Activated T-helper 1 cell treated with Interleukin-2 at 50 U/mL for 16 hours (primary cell): Measurements from ENCODE around the gene LPP.

ENCODE experiments used
- DNase-seq: peaks from one replicate; pipeline ENCODE4 v3.0.0-alpha.2; 2020; ENCODE audit warnings: low read depth

Gene LPP

GRCh38 chr3:188248036-188248561 lies 94.1 kb downstream of the LPP start:
- DNase-seq, result no peak

GRCh38 chr3:188253123-188253793 lies 99.3 kb downstream of the LPP start:
- DNase-seq, result no peak

- DNase-seq, result no peak
These were observed 100.0 kb downstream of the LPP start for GRCh38 chr3:188253800-188254452.

- DNase-seq, result no peak
These were observed 100.6 kb downstream of the LPP start for GRCh38 chr3:188254520-188255070.

- no peak for DNase-seq
These were observed 101.2 kb downstream of the LPP start for GRCh38 chr3:188255190-188255589.

- no peak for DNase-seq
These were observed 102.8 kb downstream of the LPP start for GRCh38 chr3:188256758-188257157.

DNA sequence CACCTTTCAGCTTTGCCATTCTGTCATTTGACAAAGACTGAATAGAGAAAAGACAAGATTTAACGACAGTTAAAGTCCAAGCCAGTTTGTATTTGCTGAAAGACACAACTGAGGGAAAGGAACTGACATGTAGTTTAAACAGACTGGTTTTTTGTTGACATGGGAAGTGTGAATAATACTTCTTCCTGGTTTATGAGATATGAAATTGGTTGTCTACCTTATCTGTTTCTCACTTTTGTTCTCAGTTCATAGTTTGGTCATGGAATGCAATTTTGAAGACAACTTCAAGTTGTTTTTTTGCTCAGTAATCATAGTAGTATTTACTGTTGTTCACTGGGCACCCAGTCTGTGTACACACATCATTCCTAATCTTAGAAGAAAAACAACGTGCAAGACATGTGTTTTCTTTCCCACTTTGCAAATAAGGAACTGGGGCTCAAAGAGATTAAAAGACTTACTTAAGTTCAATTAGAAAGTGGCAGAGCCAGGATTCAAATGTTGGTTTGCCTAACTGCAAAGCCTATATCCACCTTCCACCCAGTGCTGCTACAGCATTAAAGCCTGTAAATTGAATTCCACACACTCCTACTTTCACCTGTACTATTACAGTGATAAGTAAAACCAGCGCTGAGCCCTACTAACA lies 103.5 kb downstream of the LPP start:
- no peak for DNase-seq

GRCh38 chr3:188259191-188259590 lies 105.2 kb downstream of the LPP start:
- DNase-seq, result no peak

DNA sequence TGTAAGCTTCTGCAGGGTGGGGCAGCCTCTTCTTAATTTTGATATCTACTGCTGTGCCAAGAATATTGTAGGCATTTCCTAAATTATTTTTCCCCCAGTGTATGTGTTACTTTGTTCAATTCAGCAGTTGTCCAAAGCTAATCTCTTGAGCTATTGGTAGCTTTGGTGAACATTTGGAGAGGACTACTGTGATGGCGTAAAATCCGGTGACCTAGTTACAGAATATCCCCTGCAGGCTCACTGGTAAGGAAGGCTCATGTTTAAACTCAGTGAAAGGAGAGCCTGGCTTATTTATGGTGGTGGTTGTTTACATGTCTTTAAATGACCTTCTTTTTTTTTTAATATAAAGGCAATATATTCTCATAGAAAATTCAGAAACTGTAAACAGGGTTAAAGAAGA lies 105.6 kb downstream of the LPP start:
- DNase-seq, result no peak

DNA sequence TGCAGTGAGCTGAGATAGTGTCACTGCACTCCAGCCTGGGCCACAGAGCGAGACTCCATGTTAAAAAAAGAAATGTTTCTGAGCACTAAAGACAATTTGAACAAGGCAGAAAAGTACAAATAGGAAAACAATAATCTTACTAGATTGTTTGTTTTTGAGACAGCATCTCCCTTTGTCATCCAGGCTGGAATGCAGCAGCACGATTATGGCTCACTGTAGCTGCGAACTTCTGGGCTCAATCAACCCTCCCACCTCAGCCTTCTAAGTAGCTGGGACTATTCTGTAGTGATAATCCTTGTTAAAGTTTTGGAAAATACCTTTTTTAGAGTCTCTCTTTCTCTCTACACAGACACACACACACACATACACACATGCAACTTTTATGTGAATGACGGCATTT lies 107.1 kb downstream of the LPP start:
- DNase-seq, result no peak

GRCh38 chr3:188262488-188262887 lies 108.5 kb downstream of the LPP start:
- DNase-seq, result no peak

GRCh38 chr3:188262913-188263683 lies 109.1 kb downstream of the LPP start:
- DNase-seq, result no peak

- DNase-seq, result no peak
These were observed 110.6 kb downstream of the LPP start for GRCh38 chr3:188264226-188265207.

DNA sequence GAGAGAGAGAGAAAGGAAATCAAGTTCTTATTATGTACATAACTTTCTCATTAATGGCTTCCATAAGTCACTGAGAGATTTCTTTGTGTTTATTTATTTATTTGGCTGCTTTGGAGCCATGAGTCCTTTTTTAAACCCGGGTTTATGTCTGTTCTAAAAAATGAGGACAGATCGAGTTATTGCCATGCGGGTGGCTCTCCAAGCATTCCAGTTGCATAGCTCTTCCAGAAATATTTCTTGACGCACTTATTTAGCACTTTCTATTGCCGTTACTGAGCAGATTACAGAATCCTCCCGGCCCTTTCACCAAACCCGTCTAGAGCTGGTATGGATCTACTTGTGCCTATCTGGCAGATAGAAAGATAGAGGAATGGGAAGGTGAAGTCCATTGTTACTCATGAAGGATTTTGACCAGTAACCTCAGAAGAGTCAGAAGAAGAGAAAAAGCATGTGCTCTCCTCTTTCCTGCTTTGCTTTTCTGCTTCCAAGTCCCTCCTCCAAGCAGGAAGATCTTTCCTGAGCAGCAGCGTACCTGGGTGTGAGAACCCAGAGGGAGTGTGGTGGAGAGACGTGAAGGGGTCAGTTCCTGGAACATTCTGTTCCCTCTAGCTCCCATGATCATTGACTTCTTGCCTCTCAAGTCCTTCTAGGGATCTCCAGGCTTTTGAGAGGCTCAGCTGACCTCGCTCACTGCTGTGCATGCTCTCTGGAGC lies 112.8 kb downstream of the LPP start:
- DNase-seq, result no peak

GRCh38 chr3:188267790-188268335 lies 113.9 kb downstream of the LPP start:
- no peak for DNase-seq

GRCh38 chr3:188268336-188268735 lies 114.4 kb downstream of the LPP start:
- no peak for DNase-seq

GRCh38 chr3:188269040-188269439 lies 115.1 kb downstream of the LPP start:
- no peak for DNase-seq

DNA sequence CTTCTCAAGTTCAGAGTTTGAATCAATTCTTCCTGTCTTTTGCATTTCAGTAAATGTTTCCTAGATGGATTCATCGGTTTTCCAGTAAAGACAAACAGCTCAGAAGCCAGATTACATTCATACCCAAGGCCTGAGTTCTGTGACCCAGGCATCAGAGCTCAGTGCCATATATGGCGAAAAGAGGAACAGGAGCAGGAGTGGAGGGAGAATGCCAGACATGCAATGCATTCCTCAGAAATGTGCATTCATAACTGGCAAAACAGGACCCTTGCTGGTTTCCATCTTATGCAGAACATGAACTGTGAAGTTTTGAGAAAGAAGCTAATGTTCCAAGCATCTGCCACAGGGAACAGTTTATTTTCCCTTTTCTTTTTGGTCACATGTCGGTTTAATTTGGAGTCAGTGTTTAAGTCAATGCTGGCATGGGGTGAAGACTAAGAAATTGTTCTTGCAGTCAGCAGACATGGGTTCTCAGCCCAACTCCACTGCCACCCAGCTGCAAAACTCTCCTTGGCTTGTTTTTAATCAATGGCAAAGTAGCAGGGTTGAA lies 116.5 kb downstream of the LPP start:
- no peak for DNase-seq

DNA sequence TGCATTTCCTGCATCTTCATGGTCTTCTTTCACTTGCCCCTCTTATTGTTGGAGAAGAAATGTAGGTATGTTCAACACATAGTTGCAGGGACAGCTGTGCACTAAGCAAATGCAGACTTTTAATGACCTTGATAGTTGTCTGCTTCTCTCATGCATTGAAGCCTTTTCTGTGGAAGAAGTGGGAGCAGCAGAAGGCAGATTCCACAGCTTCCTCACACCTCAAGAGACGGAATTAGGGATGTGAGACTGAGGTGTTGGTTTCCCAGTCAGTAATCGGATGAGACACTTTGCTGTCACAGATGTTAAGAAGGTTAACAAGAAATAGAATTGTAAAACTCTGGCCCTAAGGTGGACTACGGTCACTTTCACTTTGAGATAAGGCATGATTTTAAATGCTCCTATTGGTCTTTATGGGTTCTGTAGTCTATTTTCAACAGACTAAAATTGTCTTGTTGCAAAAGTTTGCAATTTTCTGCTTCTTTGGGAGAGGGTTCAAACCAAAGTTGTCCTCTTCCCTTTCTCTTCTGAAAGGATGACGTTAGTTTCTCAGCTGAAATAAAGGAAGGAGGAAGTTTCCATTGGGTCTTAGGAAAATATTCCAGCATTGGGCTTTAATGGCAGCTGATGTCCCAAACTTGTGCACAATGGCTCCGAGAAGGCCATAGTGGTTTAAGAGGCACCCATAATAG lies 117.4 kb downstream of the LPP start:
- DNase-seq, result no peak
